Measurements from ENCODE around the gene WDR45B.

The WDR45B gene

DNA sequence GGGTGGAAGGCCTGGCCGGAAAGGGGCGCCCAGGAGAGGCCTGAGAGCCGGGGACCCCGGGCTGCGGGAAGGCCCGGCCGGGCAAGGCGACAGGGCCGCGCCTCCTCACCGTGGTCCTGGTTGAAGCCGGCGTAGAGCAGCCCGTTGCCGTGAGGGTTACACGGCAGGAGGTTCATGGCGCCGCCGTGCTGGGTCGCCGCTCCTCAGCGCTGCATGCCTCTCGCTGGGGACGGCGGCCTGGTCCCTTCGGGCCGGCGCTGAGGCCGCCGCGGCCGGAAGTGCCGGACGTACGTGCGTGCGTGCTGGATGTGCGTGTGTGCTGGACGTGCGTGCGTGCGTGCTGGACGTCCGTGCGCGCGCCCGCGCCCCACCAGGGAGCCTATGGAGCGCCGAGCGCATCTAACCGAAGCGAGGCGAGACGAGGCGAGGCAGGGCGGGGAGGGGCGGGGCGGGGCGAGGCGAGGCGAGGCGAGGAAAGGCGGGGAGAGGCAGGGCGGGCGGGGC, at the start of gene WDR45B:
WDR45B (minus strand) TSS at position 280 of the 504 bp plus-strand sequence; CDS start at position 176, 104 bp downstream.
- peak within 1 kb of the TSS; percentile 87 for H3K4me3 ChIP-seq (ENCODE audit: control insufficient read depth, low read depth, low read length)
- no peak for TF ChIP-seq CTCF (conservative IDR thresholded peaks at IDR 0.05; ENCODE audit: control insufficient read depth, insufficient read depth, low read depth, low read length)
- DNase-seq (ENCODE audit: low read depth): peak; percentile 95

DNA sequence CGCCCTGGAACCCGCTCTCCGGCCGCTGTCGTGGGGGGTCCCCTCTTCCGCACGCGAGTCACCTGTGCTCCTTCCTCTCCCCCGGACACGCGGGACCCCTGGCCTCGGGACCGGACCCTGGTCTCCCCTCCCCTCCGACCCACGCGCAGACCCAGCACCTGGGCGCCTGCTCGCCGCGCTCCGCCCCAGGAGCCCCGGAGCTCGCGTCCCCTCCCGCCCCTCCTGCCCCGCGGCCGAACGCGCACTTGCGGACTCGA, 49.5 kb upstream of the WDR45B start:
- H3K4me3 ChIP-seq (ENCODE audit: control insufficient read depth, low read depth, low read length): peak overlapping the region; percentile 52
- no peak for DNase-seq (ENCODE audit: low read depth)
- no peak for TF ChIP-seq CTCF (conservative IDR thresholded peaks at IDR 0.05; ENCODE audit: control insufficient read depth, insufficient read depth, low read depth, low read length)

- H3K4me3 ChIP-seq (ENCODE audit: control insufficient read depth, low read depth, low read length): peak overlapping the region; percentile 52
- TF ChIP-seq CTCF (conservative IDR thresholded peaks at IDR 0.05; ENCODE audit: control insufficient read depth, insufficient read depth, low read depth, low read length): no peak
- DNase-seq (ENCODE audit: low read depth): no peak
Measured at GRCh38 chr17:82696916-82697807, 48.9 kb upstream of the WDR45B start.

GRCh38 chr17:82696259-82696658, 48.0 kb upstream of the WDR45B start:
- H3K4me3 ChIP-seq (ENCODE audit: control insufficient read depth, low read depth, low read length): no peak overlapping the region
- DNase-seq (ENCODE audit: low read depth): no peak
- TF ChIP-seq CTCF (conservative IDR thresholded peaks at IDR 0.05; ENCODE audit: control insufficient read depth, insufficient read depth, low read depth, low read length): no peak

DNA sequence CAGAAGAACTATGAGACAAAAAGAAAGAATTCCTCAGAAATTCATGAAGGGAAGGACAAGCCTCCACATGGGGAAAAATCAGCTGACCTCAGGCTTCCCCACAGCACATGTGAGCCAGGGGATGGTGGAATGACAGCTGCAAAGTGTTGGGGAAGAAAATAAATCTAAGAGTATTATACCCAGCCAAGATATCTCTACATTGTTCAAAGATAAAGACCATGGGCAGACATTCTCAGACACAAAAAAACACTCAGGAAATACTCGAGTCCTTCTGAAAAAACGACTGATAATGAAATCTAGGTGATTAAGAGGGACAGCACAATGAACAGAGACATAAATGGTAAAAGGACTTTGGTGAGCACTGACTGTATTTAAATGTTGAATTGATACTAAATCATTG, 46.4 kb upstream of the WDR45B start:
- H3K4me3 ChIP-seq (ENCODE audit: control insufficient read depth, low read depth, low read length): no peak overlapping the region
- DNase-seq (ENCODE audit: low read depth): no peak

GRCh38 chr17:82693168-82693867, 45.1 kb upstream of the WDR45B start:
- no peak overlapping the region for H3K4me3 ChIP-seq (ENCODE audit: control insufficient read depth, low read depth, low read length)
- TF ChIP-seq CTCF (conservative IDR thresholded peaks at IDR 0.05; ENCODE audit: control insufficient read depth, insufficient read depth, low read depth, low read length): no peak
- no peak for DNase-seq (ENCODE audit: low read depth)

More for the DNA sequence above, 46.4 kb upstream of the WDR45B start:
- no peak for TF ChIP-seq CTCF (conservative IDR thresholded peaks at IDR 0.05; ENCODE audit: control insufficient read depth, insufficient read depth, low read depth, low read length)

All from fibroblast of mammary gland (primary cell).